HEK293T (cell line): ENCODE measurements around the gene FUBP3.

Source experiments
- ARNT ChIP-seq: fragments of 450-650 bp; IDR thresholded peaks from 2 replicates; pipeline ENCODE4 v1.6.1; 2017; ENCODE audit warnings: mild to moderate bottlenecking
- BHLHE40 ChIP-seq: fragments of 450-650 bp; IDR thresholded peaks from 2 replicates; pipeline ENCODE4 v1.6.1; 2016; ENCODE audit warnings: mild to moderate bottlenecking, moderate library complexity, borderline replicate concordance
- ELF4 ChIP-seq: fragments of 450-650 bp; IDR thresholded peaks from 2 replicates; pipeline ENCODE4 v1.6.1; 2017; ENCODE audit warnings: antibody characterized with exemption
- FOXA1 ChIP-seq: fragments of 450-650 bp; IDR thresholded peaks from 2 replicates; pipeline ENCODE4 v1.6.1; 2016; ENCODE audit warnings: mild to moderate bottlenecking
- FOXK2 ChIP-seq: fragments of 450-650 bp; IDR thresholded peaks from 2 replicates; pipeline ENCODE4 v1.6.1; 2016; ENCODE audit warnings: mild to moderate bottlenecking
- HDGF ChIP-seq: fragments of 450-650 bp; IDR thresholded peaks from 2 replicates; pipeline ENCODE4 v1.6.1; 2017; ENCODE audit warnings: antibody characterized with exemption, borderline replicate concordance
- L3MBTL2 ChIP-seq: fragments of 450-650 bp; conservative IDR thresholded peaks from 2 replicates; pipeline ENCODE4 v1.6.1; 2016; ENCODE audit warnings: mild to moderate bottlenecking
- LEF1 ChIP-seq: fragments of 450-650 bp; IDR thresholded peaks from 2 replicates; pipeline ENCODE4 v1.6.1; 2017; ENCODE audit warnings: mild to moderate bottlenecking, borderline replicate concordance
- NFRKB ChIP-seq: fragments of 450-650 bp; IDR thresholded peaks from 2 replicates; pipeline ENCODE4 v1.6.1; 2016; ENCODE audit warnings: mild to moderate bottlenecking, moderate library complexity
- SP1 ChIP-seq: fragments of 450-650 bp; IDR thresholded peaks from 2 replicates; pipeline ENCODE4 v1.6.1; 2017
- SUZ12 ChIP-seq: fragments of 450-650 bp; IDR thresholded peaks from 2 replicates; pipeline ENCODE4 v1.6.1; 2016; ENCODE audit warnings: mild to moderate bottlenecking
- TARDBP ChIP-seq: fragments of 450-650 bp; IDR thresholded peaks from 2 replicates; pipeline ENCODE4 v1.6.1; 2016
- ZNF384 ChIP-seq: fragments of 450-650 bp; IDR thresholded peaks from 2 replicates; pipeline ENCODE4 v1.6.1; 2016

DNA sequence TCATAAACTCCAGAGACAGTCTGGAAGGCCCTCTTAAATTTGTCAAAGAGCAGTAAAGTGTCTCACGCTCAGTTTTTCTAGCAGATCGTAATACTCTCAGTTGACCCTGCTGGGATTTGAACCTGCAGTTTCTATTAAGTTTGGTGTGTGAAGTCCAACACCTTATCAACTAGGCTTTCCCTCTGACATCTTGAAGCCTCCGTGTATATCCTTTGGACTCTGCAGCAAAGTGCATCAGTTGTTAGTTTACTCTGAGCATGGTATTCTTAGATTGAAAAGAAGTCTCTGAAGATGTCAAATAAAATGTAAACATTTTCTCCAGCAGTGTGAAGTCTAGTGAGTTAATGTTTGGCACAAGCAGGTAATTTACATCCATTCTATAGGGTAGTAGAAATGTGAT is 2.4 kb downstream of the FUBP3 start:
- TF ChIP-seq L3MBTL2: no peak
- no peak for TF ChIP-seq SP1
- TF ChIP-seq BHLHE40: no peak
- no peak for TF ChIP-seq ZNF384
- TF ChIP-seq SUZ12: no peak
- TF ChIP-seq ARNT: no peak
- TF ChIP-seq FOXK2: no peak
- TF ChIP-seq HDGF: no peak
- no peak for TF ChIP-seq FOXA1
- no peak for TF ChIP-seq TARDBP
- no peak for TF ChIP-seq LEF1
- TF ChIP-seq ELF4: no peak
- no peak for TF ChIP-seq NFRKB
